Liver (tissue), 9 donors: ENCODE measurements around the gene HBG2. TPM values are rescaled to one million over a fixed set of nuclear protein-coding genes. Genes with fewer than 3 reads are reported as not detected.

Source experiments
- DNase-seq: peaks from one replicate; pipeline ENCODE4 v3.0.0-alpha.2; 2017; ENCODE audit warnings: low spot score
- H3K27ac ChIP-seq, 2 donors: one replicate each; pipeline ENCODE4 v1.7.0; 2013; ENCODE audit warnings: inconsistent platforms in 2 of 2, low read length in 2 of 2, control low read depth in 1 of 2, low read depth in 1 of 2, mild to moderate bottlenecking in 1 of 2
- H3K27me3 ChIP-seq, 4 donors: one replicate each; pipeline versions ENCODE4 v1.6.1 to v1.7.0; 2013; ENCODE audit warnings: low read length in 3 of 4, inconsistent platforms in 1 of 4, mild to moderate bottlenecking in 1 of 4, moderate library complexity in 1 of 4; ENCODE audit not compliant: control insufficient read depth in 4 of 4, insufficient read depth in 4 of 4
- H3K36me3 ChIP-seq, 4 donors: one replicate each; pipeline versions ENCODE4 v1.6.1 to v1.7.0; 2013; ENCODE audit warnings: low read length in 3 of 4, mild to moderate bottlenecking in 3 of 4, low read depth in 1 of 4, moderate library complexity in 1 of 4; ENCODE audit not compliant: control insufficient read depth in 4 of 4, insufficient read depth in 3 of 4
- H3K4me1 ChIP-seq, 4 donors: one replicate each; pipeline versions ENCODE4 v1.6.1 to v1.7.0; 2013; ENCODE audit warnings: low read length in 3 of 4, mild to moderate bottlenecking in 3 of 4, moderate library complexity in 1 of 4; ENCODE audit not compliant: control insufficient read depth in 4 of 4, insufficient read depth in 4 of 4
- H3K4me3 ChIP-seq, 3 donors: one replicate each; pipeline versions ENCODE4 v1.6.1 to v1.7.0; 2013; ENCODE audit warnings: low read length in 3 of 3, control low read depth in 1 of 3, low read depth in 1 of 3, mild to moderate bottlenecking in 1 of 3
- H3K9ac ChIP-seq, 2 donors: one replicate each; pipeline ENCODE4 v1.7.0; 2013; ENCODE audit warnings: low read length in 2 of 2, mild to moderate bottlenecking in 2 of 2, moderate library complexity in 2 of 2, control low read depth in 1 of 2, low read depth in 1 of 2
- H3K9me3 ChIP-seq, 4 donors: one replicate each; pipeline versions ENCODE4 v1.6.1 to v1.7.0; 2013; ENCODE audit warnings: low read length in 3 of 4; ENCODE audit not compliant: control insufficient read depth in 4 of 4
- CTCF ChIP-seq: fragments of 150-350 bp; IDR thresholded peaks from 2 replicates; pipeline ENCODE4 v1.5.1; 2017; ENCODE audit warnings: improper control_type of control experiment, low read depth, low read length; ENCODE audit not compliant: missing input control
- EGR1 ChIP-seq, 2 donors: IDR thresholded peaks; 2 replicates each; pipeline ENCODE4 v1.6.1; 2016 to 2018; ENCODE audit warnings: antibody characterized with exemption in 2 of 2, low read depth in 2 of 2
- FOXA1 ChIP-seq: IDR thresholded peaks from 2 replicates; pipeline ENCODE4 v1.6.1; 2016; ENCODE audit warnings: antibody characterized with exemption
- FOXA2 ChIP-seq: IDR thresholded peaks from 2 replicates; pipeline ENCODE4 v1.6.1; 2016; ENCODE audit warnings: antibody characterized with exemption
- GABPA ChIP-seq, 2 donors: IDR thresholded peaks in 1 of 2; conservative IDR thresholded peaks in 1 of 2; 2 replicates each; pipeline ENCODE4 v1.6.1; 2016; ENCODE audit warnings: antibody characterized with exemption in 2 of 2, mild to moderate bottlenecking in 1 of 2, moderate library complexity in 1 of 2
- HNF4A ChIP-seq, 2 donors: conservative IDR thresholded peaks; 2 replicates each; pipeline ENCODE4 v1.6.1; 2016; ENCODE audit warnings: antibody characterized with exemption in 2 of 2, mild to moderate bottlenecking in 2 of 2
- HNF4G ChIP-seq: IDR thresholded peaks from 2 replicates; pipeline ENCODE4 v1.6.1; 2016; ENCODE audit warnings: antibody characterized with exemption
- JUND ChIP-seq, 2 donors: IDR thresholded peaks; 2 replicates each; pipeline ENCODE4 v1.6.1; 2016; ENCODE audit warnings: antibody characterized with exemption in 2 of 2
- MAX ChIP-seq: IDR thresholded peaks from 2 replicates; pipeline ENCODE4 v1.6.1; 2016; ENCODE audit warnings: antibody characterized with exemption
- NR2F2 ChIP-seq: IDR thresholded peaks from 2 replicates; pipeline ENCODE4 v1.6.1; 2016; ENCODE audit warnings: antibody characterized with exemption
- REST ChIP-seq: IDR thresholded peaks from 2 replicates; pipeline ENCODE4 v1.6.1; 2016; ENCODE audit warnings: antibody characterized with exemption, mild to moderate bottlenecking
- RXRA ChIP-seq, 2 donors: IDR thresholded peaks; 2 replicates each; pipeline ENCODE4 v1.6.1; 2017 to 2018; ENCODE audit warnings: antibody characterized with exemption in 2 of 2, mild to moderate bottlenecking in 1 of 2
- SP1 ChIP-seq: IDR thresholded peaks from 2 replicates; pipeline ENCODE4 v1.6.1; 2018; ENCODE audit warnings: antibody characterized with exemption, mild to moderate bottlenecking
- TAF1 ChIP-seq: conservative IDR thresholded peaks from 2 replicates; pipeline ENCODE4 v1.6.1; 2016; ENCODE audit warnings: antibody characterized with exemption, mild to moderate bottlenecking
- YY1 ChIP-seq: IDR thresholded peaks from 2 replicates; pipeline ENCODE4 v1.6.1; 2016; ENCODE audit warnings: antibody characterized with exemption, mild to moderate bottlenecking
- ZBTB33 ChIP-seq: IDR thresholded peaks from 2 replicates; pipeline ENCODE4 v1.6.1; 2016; ENCODE audit warnings: antibody characterized with exemption
- WGBS: extraction: QIAGEN DNeasy Blood & Tissue Kit; methylation state at CpG from one replicate; pipeline ENCODE4 v1.1.7; 2013; 5-methylcytosine and 5-hydroxymethylcytosine counted together
- polyA plus RNA-seq, 2 donors: library from polyadenylated mRNA; stranded (reverse) in 1 of 2; unstranded in 1 of 2; fragments of 200-250 nt in 1 of 2; fragments of >200 nt in 1 of 2; fragmentation: Nextera tagmentation in 1 of 2; extraction: Ambion mirVana in 1 of 2; gene quantifications; one replicate each; pipeline versions ENCODE4 v1.2.1 to v1.2.3, GENCODE V29; 2013 to 2015
- total RNA-seq, 2 donors: library from RNA; depleted of rRNA; stranded (reverse); fragments of >200 nt; gene quantifications; one replicate each; pipeline ENCODE4 v1.2.3, GENCODE V29; 2014
- donor health status: healthy.
- donor health status: healthy.
- donor health status: healthy.
- donor health status: healthy.
- donor health status: healthy.

Gene HBG2
- total and polyA plus RNA-seq, 4 donors, result 0.71 to 55,632 TPM; not detected in 2

- TF ChIP-seq CTCF (no peak), GABPA (IDR thresholded peaks at IDR 0.05 in 1 of 2, conservative IDR thresholded peaks at IDR 0.05 in 1 of 2) (no peak)
Observed at GRCh38 chr11:5241458-5241857, 13.1 kb downstream of the HBG2 start (continued).

GRCh38 chr11:5240458-5240857 lies 14.1 kb downstream of the HBG2 start:
- Histone ChIP-seq H3K27me3 (peaks cover 0 to 3% (median 0%) of the 10 kb centered on the region in 4 donors), H3K4me3 (no peak overlapping the region), H3K9me3 (peaks cover 0 to 2% (median 0%) of the 10 kb centered on the region in 4 donors), H3K27ac (no peak overlapping the region), H3K4me1 (no peaks in the 10 kb centered on the region), H3K9ac (no peak overlapping the region), H3K36me3 (no peaks in the 10 kb centered on the region)
- WGBS, result 58% methylated on average over 2 of the region's 2 CpGs
- TF ChIP-seq HNF4G, result no peak
- no peak for TF ChIP-seq MAX
- no peak for TF ChIP-seq NR2F2
- TF ChIP-seq CTCF, result no peak
- TF ChIP-seq JUND (IDR thresholded peaks at IDR 0.05), result no peak
- no peak for TF ChIP-seq FOXA1
- TF ChIP-seq REST, result no peak
- no peak for TF ChIP-seq FOXA2
- TF ChIP-seq EGR1 (IDR thresholded peaks at IDR 0.05; ENCODE audit: low read depth in 2 of 2), result no peak
- no peak for TF ChIP-seq YY1
- TF ChIP-seq HNF4A (conservative IDR thresholded peaks at IDR 0.05), result no peak
- TF ChIP-seq SP1, result no peak
- no peak for DNase-seq

- Histone ChIP-seq H3K9ac (no peak overlapping the region), H3K9me3 (peaks cover 0 to 2% (median 0%) of the 10 kb centered on the region in 4 donors), H3K27ac (no peak overlapping the region), H3K36me3 (no peaks in the 10 kb centered on the region), H3K4me3 (no peak overlapping the region), H3K4me1 (no peaks in the 10 kb centered on the region), H3K27me3 (peaks cover 0 to 3% (median 0%) of the 10 kb centered on the region in 4 donors)
- DNase-seq, result no peak
- 84% methylated on average over 1 of the region's 1 CpG for WGBS
- TF ChIP-seq FOXA1 (no peak), TAF1 (no peak), YY1 (no peak), GABPA (IDR thresholded peaks at IDR 0.05 in 1 of 2, conservative IDR thresholded peaks at IDR 0.05 in 1 of 2) (no peak), ZBTB33 (no peak), RXRA (IDR thresholded peaks at IDR 0.05) (no peak), EGR1 (IDR thresholded peaks at IDR 0.05; ENCODE audit: low read depth in 2 of 2) (no peak), HNF4G (no peak), FOXA2 (no peak), CTCF (no peak), NR2F2 (no peak), SP1 (no peak), HNF4A (conservative IDR thresholded peaks at IDR 0.05) (no peak), JUND (IDR thresholded peaks at IDR 0.05) (no peak)
Observed at GRCh38 chr11:5240056-5240455, 14.5 kb downstream of the HBG2 start.
